T47D (cell line): ENCODE data around the gene IRAK1.
A peak's percentile ranks its signal among the peaks of the same experiment; 100 is the strongest.

Source experiments
- DNase-seq, 2 experiments: peaks; one replicate each; pipeline versions ENCODE4 v3.0.0 to v3.0.0-alpha.2; 2011 to 2012; ENCODE audit warnings: low read depth in 1 of 2, low spot score in 1 of 2
- JUND ChIP-seq: IDR thresholded peaks from 2 replicates; pipeline ENCODE4 v1.6.1; 2012; ENCODE audit warnings: low read depth
- in situ Hi-C: cut with HindIII; loops from 2 replicates; pipeline ENCODE4 v1.10.0; 2016; ENCODE audit warnings: low sequenced_read_pairs, low pct_unique_long_range_greater_than_20kb

IRAK1 gene

DNA sequence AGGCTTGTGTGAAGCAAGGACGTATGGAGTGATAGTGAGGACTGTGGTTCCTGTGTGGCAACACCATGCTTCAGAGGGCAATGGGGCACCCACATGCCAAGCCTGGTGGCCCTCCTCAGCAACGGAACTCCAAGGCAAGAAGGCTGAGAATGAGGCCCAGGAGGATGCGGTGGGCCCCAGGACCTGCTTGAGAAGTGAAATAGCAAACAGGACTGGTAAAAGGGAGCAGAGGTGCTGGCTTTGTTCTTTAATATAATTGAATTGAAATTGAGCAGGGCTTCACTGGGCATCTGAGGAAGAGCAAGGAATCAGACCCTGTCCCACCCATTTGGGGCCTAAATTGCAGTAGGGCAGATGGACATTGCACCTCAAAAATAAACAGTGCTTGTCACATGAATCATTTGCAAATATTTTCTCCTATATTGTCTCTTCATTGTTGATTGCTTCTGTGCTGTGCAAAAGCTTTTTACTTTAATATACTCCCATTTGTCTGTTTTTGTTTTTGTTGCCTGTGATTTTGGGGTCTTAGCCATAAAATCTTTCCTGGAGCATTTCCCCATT is 44.9 kb downstream of the IRAK1 start:
- TF ChIP-seq JUND: no peak
- no peak for DNase-seq
- in situ Hi-C loops: no loop called here

DNA sequence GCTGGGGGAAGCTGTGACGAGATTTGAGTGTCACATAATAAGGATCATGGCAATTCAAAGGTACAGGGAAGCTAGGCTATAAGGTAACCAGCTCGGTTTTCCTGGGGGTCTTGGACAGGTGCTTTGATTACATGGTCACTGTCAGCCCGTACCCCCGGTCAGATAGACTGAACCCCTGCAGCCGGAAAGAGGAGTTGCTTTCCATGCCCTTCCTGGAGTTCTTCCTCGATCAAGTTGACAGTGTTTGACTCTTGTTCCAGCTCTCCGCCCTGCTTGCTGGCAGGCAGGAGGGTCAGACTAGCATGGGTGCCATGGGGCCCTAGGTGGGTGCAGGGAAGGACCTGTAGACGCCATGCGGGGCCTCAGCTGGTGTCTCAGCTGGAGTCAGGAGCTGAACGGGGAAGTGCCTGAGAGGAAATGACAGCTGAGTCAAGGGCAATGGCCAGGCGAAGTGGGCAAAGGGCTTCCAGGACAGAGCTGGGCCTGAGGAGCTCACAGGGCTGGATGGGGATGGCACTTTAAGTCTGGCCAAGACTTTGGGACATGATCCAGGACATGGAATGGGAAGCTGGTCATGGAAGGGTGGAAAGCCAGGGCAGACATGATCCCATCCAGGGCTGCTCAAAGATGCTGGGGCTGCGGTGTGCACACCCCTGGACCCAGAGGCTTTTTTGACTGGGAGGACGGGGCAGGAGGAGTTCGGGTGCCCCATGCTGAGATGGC is 45.5 kb downstream of the IRAK1 start:
- DNase-seq: no peak
- in situ Hi-C loops: no loop called here
- TF ChIP-seq JUND: no peak

DNA sequence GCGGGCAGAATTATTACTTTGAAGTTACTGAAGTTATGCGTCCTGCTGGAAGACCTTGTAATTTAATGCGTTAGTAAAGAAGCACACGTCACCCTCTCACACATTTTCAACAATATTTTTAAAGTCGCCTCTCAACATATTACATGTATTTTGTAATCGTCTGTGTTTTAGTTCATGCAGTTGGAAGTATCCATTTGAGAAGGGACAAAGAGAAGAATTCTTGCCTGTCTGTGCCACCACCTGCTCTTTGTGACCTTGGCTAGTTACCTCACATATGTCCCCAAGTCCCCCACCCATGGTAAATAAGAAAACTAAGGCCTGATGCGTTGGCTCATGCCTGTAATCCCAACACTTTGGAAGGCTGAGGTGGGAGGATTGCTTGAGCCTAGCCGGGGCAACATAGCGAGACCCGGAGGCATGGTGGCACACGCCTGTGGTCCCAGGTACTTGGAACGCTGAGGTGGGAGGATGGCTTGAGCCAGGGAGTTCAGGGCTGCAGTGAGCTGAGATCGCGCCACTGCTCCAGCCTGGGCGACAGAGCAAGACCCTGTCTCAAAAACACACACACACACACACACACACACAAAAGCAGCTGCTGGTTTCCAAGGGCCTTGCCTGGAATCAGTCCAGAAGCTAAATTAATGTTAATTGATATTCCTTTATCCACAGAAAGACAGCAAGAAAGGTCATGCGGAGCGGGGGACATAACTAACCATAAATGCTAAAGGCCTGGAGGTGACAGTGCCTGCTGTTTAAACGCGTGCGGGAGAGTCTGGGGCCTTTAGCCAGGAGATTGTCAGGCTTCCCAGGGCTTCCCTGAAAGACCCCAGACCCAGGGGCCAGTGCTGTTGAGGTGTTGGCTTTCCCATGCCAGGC is 46.3 kb downstream of the IRAK1 start:
- in situ Hi-C loops: no loop called here
- TF ChIP-seq JUND: no peak
- no peak for DNase-seq

- TF ChIP-seq JUND: no peak
- DNase-seq: peak; percentile 71 to 87
- in situ Hi-C loops: no loop called here
Observed at GRCh38 chrX:153972368-153973126, 47.2 kb downstream of the IRAK1 start, which contains the start of gene TMEM187. TMEM187 (plus strand) TSS chrX:153972754; CDS start chrX:153982063, 9,309 bp downstream.

DNA sequence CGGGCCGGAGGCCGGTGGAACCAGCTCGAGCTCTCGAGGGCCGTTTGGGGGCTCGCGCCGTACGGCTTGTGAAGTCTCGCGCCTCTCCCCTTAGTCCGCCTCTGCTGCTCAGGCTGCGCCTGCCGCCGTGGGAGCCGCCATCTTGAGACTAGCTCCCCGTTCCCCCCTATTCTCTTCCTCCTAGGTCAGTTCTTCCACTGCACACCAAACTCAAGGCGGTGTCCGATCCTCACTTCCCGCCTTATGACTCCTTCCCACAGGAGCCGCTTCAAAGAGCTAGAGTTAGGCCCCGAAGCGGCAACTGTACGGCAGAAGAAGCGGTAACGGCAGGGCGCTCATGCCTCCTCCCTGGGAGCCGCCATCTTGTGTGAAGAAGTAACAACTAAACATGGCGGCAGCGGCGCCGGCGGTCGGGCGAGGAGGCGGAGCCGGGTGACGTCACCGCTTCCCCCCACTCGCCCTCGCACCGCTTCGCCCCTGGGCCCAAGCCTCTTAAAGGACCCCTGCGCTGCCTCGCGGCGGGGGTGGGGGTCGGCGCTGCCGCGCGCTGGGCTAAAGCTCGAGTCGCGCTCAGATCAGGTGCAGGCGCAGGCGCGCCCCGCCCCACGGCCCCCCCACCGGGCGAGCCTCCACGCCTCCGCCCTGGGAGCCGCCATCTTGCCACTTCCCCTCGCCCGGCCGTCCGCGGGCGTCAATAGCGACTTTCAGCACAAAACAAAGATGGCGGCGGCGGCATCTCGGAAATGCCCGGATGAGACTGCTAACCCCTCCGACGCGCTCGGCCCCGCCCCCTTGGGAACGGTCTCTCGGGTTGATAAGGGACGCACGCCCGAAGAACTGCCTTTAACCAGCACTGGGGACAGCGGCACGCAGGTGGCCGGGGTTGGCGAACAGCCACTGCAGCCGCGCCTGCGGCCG is 48.0 kb downstream of the IRAK1 start, which contains the start of gene HCFC1:
Gene HCFC1, minus strand, starts transcription at position 369 of the 918 bp plus-strand sequence. CDS start 978 bp downstream, outside the sequence.
- DNase-seq: peak; percentile 38 to 89
- no peak for TF ChIP-seq JUND
- in situ Hi-C loops: no loop called here

DNA sequence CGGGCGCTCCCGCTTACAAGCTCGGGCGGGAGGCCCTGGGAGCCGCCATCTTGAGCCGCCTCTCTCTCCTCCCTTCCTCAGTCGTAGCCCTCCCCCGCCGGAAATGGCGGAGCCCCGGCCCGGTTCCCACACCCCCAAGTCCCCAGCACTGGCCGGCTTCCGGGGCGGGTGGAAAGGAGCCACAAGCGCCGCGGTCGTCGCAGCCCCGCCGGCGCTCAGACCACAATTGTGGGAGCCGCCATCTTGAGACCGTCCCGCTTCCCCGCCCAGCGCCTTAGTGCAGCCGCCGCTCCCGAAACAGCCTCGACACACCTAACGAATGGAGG is 48.6 kb downstream of the IRAK1 start:
- no peak for TF ChIP-seq JUND
- in situ Hi-C loops: no loop called here
- DNase-seq: peak; percentile 44 to 83

DNA sequence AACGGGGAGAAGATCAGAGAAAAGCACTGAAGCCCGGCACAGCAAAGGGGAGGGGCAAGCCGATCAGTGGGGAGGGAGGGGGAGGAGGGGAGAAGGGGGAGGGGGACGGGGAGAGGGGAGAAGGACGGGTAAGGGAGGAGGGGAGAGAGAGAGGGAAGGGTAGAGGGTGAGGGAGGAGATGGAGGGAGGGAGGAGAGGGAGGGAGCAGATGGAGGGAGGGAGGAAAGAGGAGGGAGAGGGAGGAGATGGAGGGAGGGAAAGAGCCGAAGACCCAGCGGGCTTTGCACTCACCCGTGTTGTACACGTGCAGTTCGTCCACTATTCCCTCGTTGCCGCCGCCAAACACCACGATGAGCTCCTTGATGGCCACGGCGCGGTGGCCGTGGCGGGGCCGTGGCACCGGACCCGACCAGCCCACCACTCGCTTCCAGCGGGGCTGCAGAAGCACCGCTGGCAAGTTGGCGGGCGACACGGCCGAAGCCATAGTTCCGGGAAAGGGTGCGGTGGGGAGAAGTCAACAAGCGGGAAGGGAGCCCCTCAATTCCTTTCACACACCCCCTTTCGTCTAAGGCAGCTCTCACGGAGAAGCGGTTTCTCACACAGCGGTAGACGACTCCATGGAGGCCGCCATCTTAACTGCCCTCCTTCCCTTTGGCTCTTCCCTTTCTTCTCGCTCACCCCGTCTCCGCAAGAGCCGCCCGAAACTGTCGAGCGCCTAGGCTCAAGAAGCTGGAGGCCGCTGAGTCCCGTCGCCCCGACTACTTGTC is 49.2 kb downstream of the IRAK1 start:
- DNase-seq: peak in 1 of 2 experiments; percentile 45
- no peak for TF ChIP-seq JUND
- in situ Hi-C loops: no loop called here

GRCh38 chrX:153969904-153970356 is 49.8 kb downstream of the IRAK1 start:
- no peak for DNase-seq
- no peak for TF ChIP-seq JUND
- in situ Hi-C loops: no loop called here

GRCh38 chrX:153969125-153969903 is 50.4 kb downstream of the IRAK1 start:
- in situ Hi-C loops: no loop called here
- DNase-seq: no peak
- TF ChIP-seq JUND: no peak

DNA sequence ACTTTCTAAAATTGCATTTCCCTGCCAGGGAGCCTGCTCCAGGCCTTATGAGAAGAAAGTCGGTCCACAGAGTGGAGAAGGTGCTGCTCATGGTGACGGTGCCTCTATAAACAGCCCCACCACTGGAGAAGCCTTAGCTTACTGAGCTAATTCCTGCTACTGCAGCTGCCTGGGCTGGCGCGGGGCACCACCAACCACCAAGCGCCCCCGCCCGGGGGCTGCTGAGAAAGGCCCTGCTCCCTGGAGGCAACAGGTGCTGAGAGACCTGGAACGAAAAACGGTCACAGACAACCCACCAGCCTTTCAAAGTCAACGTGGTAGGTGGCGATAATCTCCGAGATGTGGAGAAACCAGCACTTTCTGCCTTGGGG is 51.0 kb downstream of the IRAK1 start:
- DNase-seq: no peak
- TF ChIP-seq JUND: no peak
- in situ Hi-C loops: no loop called here
